GM21723 (cell line): ENCODE results near the gene PIGH.

Experiments
- ATAC-seq: cut with Tn5 transposase; IDR thresholded peaks from one replicate; pipeline ENCODE4 v1.9.1; 2021; ENCODE audit warnings: mild to moderate bottlenecking, moderate library complexity; ENCODE audit not compliant: unreplicated experiment

Gene PIGH

DNA sequence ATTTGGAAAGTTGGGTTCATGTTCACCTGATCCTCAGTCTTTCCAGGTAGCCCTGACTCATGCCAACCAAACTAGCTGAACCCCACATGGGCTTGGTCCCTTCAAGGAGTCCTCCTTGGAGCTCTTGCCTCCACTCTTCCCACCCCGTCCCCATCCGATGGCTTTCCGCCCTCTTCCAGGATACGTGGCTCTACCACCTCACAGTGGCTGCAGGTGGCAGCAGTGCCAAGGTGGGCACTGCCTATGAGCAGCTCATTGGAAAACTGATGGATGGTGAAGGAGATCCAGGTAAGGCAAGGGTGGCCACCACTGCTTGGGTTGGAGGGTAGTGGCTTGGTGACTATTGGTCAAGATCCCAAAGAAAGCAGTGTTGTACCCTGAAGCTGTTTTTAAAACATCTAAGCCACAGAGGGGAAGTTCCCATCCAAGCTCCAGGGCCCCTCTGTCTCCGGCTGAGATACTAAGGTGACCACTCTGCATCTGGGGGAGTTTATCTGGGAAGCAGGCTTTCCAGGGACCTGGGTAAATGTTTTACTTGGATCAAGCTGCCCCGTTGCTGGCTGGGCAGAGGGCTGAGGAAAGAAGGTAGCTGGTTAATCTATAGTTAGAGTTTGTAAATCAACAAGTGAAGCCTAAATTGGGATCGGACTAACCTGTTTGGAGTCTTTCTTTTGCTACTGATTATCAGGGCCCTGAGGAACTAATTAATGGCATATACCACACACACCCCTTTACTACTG, 23.7 kb downstream of the PIGH start:
- ATAC-seq = no peak

DNA sequence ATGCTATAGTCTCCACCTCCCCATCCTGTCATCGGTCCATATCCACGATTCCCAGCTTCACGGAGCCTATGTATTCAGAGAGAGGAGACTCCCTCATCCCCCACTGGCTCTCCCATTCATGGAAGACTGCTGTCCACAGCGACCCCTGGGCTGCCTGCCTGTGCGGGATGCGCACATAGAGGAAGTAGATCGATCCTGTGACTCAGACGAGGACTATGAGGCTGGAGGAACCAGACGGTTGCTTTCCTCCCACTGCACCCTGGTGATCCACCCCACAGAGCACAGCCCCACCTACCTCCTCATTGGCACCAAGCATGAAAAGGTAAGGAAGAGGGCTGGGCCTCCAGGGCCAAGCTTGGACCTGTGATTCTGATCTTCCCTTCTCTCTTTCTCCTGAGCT, 24.4 kb downstream of the PIGH start:
- ATAC-seq = no peak

DNA sequence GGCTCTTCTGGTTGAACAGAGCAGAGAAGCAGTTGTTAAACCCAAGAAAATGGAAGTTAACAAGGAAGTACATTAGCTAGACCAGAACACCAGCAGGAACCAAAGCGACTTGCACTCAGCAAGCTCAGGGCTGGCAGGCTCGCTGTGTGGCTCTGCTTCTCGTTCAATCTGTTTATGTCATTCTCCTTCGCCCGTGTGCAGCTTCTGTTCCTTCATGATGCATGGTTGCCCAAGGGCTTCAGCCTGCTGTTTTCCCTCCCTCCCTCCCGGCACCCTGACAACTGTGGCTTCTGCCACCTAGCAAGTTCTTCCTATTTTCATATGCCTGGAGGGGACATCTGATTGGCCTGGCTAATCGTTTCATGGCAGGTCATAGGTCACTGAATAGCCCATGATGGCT, 25.3 kb downstream of the PIGH start:
- ATAC-seq = no peak

DNA sequence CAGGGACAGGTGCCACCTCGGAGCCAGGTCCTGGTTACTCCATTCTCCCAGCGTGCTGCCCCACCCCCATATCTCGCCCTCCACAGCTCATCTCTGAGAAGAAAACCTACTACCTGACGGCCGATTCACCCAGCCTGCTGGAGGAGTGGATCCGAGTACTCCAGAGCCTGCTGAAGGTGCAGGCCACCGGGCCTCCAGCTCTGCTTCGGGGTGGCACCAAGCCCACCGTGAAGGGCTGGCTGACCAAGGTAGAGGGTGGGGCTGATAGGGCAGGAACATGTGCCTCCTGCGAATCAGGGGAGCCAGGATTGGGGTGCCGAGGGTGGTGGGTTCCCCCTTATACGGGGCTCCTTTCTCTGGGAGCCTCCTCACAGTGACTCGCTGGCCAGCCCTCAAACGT, 25.9 kb downstream of the PIGH start:
- no peak for ATAC-seq

DNA sequence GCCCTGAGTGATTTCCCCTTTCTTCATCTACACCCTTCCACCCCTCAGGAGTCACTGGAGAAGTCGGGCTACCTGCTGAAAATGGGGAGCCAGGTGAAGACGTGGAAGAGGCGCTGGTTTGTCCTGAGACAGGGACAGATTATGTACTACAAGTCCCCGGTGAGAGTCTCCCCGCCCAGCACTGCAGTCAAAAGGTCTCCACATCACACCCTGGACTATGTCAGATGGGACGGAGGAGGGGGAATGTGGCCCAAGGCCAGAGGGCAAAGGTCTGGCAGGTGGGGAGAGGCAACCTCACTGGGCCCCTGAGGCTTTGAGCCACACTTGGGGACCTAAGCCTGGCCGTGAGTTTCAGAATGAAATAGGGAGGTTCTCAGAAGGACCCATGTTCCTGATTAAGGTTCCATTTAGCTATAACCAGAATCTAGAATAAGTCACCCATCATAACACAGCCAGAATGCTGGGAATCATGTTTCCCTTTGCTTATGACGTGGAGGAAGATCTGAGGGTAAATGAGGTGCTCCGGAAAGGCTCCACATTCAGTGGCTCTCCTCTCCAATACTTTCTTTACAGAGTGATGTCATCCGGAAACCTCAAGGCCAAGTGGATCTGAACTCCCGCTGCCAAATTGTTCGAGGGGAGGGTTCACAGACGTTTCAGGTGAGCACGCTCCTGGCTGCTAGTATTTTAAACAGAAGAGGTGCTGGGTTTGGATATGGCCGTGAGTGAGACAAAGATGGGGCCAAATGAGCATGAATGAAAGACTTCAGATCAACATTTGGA, 26.6 kb downstream of the PIGH start:
- ATAC-seq = no peak

DNA sequence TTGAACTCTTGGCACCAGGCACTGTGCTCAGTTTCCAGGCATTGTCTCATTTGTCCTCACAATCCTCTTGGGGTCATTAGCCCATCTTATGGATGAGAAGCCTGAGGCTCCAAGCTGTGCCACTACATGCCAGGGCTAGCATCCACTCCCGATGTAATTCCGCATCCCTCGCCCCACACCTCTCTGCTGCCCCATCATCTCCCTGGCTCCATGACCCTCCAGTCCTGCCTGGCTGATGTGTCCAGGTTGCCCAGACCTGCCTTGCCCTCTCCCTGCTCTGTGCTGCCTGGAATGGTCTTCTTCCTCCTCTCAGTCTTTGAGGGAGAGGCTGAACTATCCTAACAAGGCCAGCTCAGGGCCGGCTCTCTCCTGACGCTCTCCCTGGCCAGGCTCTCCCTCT, 27.5 kb downstream of the PIGH start:
- ATAC-seq = no peak

DNA sequence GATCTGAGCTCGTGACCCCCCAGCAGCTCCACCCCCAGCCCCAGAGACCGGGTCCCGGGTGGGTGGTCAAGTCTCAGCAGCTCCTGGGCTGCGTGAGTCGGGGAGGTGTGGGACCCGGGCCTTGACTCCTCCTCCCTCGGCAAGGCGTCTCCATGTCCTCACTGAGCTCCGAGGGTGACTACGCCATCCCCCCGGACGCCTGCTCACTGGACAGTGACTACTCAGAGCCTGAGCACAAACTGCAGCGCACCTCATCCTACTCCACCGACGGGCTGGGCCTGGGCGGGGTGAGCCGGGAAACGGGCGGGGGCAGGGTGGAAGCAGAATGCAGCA, 28.1 kb downstream of the PIGH start:
- ATAC-seq = no peak

DNA sequence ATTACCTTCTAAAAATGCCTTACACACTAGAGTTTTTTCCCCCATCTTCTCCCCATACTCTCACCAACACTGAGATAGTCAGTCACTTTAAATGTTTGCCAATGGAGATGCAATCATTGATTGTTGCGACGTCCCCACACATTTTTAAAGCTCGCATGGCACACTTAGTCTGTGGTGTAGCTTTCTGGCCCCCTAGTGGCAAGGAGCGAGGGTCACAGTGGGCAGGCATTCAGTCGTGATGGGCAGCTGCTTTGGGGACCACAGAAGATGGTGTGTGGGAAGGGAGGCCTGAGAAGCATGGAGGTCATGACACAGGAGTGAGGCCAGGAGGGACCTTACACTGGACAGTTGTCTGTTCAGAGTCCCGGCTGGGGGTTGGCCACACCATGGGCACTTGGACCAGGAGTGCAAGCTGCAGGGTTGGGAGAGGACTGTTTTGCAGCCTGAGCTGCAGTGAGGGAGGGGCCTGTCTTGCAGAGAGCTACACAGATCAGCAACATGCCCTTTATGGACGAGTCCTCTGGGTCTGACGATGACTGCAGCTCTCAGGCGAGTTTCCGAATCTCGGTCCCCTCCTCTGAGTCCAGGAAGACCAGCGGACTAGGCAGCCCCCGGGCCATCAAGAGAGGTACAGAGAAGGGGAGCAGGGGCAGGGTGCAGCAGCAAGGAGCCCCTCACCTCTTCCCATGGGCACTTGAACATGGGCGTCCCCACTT, 28.6 kb downstream of the PIGH start:
- no peak for ATAC-seq

DNA sequence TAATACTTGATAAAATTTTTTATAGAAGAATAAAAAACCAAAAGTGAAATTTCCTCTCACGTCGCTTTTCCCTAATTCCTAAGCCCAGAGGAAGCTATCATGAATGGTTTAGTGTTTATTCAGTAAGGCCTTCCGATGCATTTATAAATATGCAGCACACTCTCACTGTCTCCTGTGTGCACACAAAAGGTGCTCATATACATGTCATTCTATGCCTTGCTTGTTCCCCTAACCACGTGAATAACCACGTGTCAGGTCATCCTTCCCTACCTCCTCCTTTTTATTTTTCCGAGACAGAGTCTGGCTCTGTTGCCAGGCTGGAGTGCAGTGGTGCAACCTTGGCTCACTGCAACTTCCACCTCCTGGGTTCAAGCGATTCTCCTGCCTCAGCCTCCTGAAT, 29.6 kb downstream of the PIGH start:
- ATAC-seq = no peak

DNA sequence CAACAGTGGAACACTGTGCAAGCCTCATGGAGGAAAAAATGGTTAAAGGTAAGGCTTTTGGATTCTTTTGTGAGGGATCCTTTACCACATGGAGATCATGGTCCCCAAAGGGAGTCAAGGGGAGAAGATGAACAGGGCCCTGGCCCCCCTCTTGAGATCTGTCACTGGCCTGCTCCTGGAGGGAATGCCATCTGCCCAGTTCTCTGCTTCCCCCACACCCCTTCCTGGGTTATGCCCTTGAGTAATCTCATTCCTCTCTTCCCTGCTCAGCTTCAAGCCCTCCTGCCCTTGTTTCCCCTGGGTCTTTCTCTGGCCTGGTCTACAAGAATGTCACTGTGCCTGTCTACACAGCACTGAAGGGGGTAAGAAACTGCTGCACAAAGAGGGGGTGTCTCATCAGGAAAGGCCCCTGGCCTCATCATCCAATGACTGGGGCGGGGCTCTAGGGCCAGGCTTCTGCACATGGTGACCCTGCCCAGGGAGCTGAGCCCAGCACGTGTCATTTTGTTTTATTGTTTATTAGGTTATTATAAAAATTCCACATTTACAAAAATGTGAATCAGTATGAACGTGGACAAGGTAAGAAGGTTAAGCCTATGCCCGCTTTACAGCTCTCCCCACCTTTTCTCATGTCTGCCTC, 30.3 kb downstream of the PIGH start:
- no peak for ATAC-seq

DNA sequence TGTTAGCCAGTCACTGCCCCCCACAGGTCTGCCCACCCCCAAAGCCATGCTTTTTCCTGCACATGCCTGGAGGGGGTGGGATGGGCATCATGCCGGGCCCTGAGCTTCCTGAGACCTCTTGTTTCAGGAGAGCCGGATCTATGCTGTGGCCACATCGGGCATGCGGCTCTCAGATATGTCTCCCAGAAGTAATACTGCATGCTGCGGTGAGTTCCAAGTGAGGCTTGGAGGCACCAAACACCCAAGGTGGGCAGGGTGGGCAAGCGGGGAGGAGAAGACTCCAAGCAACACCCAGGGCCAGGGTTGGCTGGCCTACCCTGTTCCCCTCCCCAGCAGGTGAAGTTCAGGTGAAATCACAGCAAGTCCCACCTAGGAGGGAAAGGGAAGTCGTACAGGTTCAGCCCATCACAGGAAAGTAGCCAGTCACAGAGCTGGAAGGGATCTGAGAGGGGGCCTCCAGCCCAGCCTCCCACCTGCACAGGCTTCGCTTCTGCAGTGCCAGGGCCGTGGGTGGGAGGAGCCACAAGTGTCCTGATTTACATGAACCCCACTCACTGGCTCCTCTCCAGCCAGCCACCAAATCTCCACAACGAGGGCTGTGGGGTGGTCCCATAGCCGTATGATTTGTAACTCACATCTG, 30.9 kb downstream of the PIGH start:
- ATAC-seq = no peak

DNA sequence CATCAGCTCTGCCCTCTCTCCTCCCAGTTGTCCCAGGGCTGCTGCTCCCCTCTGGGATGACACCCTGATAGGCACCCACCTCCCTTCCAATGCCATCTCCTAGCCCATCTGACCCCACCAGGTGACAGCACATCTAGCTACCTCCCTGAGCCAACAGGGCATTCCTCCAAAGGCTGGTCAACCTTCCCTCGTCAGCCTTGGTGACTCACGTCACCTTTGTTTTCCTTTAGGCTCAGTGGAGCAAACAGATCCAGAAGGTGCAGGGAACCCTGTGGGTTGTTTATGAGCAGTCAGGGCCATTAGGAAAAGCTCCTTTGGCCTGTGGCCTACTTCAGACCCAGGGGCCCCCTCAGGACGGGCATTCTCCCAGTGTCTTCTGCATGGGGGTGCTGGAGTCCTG, 32.4 kb downstream of the PIGH start:
- ATAC-seq = no peak

DNA sequence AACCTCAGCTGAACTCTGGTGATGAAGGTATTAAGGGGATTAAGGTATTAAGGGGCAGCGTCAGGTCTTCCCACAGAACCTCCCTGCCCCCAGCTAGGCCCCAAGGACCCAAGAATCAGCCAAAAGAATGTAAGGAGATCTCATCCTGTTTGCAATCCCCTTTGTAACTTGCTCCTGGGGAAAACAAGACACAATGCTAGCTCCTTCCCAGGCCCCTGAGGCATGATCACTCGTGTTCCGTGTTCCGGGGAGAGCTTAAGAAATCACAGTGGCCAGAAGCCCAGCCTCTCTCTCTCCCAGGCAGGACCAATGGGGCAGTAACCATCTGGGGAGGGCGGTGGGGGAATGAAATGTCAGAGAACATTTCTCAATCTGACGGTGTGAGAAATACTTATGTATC, 33.2 kb downstream of the PIGH start:
- ATAC-seq = no peak

DNA sequence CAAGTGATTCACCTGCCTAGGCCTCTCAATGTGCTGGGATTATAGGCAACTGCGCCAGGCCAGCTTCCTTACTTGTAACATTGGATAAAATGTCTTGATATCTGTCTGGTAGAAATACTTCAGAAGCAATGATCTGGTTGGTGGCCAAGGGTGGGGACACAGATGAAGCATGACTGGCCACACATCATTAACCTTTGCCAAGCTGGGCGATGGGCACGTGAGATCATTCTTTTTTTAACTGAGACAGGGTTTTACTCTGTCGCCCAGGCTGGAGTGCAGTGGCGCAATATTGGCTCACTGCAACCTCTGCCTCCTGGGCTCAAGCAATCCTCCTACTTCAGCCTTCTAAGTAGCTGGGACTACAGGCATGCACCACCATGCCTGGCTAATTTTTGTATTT, 35.8 kb downstream of the PIGH start:
- no peak for ATAC-seq

DNA sequence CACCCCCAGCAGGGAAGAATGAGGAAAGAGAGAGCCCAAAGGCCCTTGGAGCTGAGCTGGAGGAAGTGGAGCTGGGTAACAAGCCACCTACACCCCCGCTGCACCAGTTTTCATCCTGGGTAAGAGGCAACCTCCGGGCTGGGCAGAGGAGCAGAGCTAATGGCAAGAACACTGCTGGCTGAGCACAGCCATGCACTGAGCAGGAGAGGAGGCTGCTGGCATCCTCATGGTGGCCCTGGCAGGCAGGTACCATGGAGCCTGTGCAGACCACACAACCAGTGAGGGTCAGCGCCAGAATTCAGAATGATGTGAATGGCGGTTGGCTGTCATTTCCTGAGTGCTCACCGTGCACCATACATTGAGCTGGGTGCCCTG, 37.3 kb downstream of the PIGH start:
- ATAC-seq = no peak

DNA sequence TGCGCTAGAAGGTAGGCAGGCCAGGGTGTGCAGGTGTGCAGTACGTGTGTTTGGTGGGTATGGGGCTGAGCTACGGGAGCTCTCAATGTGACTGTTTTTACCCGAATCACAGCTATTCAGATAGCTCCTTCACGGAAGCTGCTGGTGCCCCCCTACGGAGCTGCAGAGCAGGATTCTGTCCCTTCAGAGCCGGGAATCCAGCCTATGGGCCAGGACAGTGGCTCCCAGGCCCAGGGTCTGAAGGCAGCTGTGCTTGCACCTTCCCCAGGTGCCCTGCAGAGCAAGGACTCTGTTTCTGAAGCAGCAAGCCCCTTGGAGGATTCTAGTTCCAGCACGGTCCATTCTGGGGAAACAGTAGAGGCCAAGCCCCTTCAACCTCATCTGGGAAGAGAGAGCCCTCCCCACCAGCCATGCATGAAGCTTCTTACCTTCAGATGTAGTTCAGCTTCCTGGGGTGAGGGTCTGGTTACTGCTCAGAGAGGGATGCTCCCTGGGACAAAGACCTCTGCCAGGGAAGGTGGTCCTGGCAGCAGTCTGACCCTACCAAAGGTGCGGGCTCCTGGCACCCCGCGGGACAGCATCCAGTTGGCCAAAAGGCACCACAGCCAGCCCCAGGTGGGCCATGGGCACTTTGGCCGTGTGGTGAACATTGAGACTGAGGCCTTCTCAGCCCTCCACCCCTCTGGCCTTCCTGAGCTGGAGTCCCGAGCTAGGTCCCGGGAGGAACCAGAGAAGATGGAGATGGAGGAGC, 37.9 kb downstream of the PIGH start:
- ATAC-seq = no peak

DNA sequence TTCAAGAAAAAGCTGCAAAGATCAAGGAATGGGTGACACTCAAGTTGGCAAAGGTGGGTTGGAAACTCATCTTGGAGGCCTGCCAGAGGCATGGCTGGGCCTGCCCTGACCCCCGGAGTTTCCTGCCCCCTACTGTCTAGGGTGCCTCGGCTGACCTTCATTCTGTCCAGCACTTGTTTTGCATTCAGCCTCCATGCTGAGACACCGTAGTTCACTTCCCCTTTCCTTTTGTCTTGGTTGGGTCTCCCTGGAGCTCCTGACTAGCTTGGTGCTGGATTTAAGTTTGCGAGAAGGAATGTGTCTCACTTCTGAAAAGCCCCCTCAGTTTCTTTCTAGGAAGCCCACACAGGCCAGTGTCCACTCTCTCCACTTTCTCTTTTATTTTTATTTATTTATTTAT, 40.4 kb downstream of the PIGH start:
- ATAC-seq = no peak

DNA sequence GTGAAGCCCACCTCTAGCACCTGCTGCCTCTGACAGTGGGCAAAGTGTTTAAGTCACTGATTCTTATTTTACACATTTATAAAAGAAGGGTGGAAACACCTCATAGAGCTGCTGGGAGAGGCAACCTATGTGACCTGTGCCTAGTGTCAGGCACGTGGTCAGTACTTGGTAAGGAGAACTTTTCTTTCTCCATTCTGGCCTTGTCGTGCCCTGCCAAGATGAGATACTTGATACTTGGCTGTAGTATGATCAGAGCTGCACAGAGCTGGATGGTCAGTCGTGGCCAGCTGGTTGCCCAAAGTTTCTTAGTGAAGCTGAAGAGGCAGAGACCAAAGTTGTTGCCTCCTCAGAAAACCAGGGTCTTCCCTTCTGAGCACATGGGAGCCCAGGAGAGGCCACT, 42.4 kb downstream of the PIGH start:
- ATAC-seq = no peak

DNA sequence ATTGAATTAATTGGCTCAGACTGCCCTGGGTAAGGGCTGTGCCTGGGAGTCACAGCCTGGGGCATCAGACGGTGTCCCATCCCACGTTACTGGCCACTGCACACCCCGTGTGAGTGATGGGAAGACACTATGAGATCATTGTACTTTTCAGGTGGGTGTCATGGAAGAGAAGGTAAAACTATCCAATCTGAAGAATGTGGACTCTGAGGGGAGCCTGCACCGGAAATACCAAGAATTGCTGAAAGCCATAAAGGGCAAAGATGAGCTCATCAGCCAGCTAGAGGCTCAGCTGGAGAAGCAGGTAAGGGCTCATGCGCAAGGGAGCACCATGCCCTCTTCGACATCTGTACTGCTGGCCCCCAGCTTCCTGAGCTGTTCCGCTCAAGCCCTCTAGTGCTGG, 43.0 kb downstream of the PIGH start:
- ATAC-seq = no peak

DNA sequence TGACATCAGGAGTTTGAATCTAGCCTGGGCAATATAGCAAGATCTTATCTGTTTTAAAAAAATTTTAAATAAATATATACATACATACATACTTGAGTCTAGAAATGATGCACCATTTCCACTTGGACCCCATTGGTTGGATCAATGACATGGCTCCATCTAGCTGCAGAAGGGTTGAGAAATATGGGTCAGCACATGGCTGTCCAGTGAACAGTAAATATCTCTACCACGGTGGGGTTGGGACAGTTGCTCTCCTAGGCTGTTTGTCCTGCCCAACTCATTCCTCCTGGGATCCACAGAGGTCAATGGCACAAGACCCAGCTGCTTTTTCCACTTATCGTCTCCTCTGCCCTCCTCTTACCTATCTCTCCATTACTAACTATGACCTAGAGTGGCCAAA, 43.4 kb downstream of the PIGH start:
- no peak for ATAC-seq
